ENCODE measurements around the gene NSMCE3.

Gene NSMCE3

GRCh38 chr15:29269485-29270168 is at the start of gene NSMCE3:
NSMCE3 (minus strand) TSS chr15:29269822; CDS start chr15:29269705, 117 bp downstream.
- DNase-seq (ENCODE audit: low spot score), result peak; percentile 59

DNA sequence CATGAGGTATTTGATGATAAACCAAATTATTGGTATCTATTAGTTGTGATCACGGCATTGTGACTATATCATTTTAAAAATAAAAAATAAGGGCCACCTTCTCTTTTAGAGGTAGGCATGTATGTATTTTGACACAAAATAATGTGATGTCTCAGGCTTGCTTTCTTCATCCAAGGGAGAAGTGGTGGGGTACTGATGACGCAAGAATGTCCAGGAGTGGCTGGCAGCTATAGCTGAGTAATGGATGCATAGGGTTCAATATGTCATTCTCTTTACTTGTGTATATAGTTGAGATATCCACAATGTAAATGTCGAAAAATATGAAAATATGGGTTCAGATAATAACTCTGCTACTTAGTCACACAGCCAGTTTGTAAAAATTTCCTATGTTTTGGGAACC is 46.8 kb upstream of the NSMCE3 start:
- DNase-seq (ENCODE audit: low spot score), result no peak

DNA sequence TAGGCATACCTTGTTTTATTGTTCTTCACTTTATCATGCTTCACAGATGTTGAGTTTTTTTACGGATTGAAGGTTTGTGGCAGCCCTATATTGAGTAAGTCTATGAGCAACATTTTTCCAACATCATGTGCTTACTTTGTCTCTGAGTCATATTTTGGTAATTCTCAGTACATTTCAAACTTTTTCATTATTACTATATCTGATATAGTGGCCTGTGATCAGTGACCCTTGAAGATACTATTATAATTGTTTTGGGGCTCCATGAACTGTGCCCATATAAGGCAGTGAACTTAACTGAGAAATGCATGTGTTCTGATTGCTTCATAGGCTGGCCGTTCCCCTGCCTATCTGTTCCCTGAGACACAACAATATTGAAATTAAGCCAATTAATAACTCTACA is 42.8 kb upstream of the NSMCE3 start:
- DNase-seq (ENCODE audit: low spot score), result no peak

DNA sequence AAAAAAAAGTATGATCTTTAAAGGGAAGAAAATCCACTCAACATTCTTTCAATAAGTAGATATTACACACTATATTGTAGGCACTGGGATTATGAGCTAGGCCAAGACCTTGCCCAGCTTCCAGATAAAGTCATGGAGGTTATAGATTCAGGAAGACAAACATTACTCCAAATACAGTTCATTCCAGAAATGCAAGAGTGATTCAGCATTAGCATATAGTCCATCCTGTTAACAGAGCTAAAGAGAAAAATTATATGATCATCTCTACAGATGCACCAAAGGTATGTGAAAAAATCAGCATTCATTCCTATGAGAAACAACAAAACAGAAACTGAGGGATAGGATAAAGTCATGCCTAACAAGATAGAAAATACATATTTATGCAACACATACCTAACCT is 42.1 kb upstream of the NSMCE3 start:
- DNase-seq (ENCODE audit: low spot score), result no peak

DNA sequence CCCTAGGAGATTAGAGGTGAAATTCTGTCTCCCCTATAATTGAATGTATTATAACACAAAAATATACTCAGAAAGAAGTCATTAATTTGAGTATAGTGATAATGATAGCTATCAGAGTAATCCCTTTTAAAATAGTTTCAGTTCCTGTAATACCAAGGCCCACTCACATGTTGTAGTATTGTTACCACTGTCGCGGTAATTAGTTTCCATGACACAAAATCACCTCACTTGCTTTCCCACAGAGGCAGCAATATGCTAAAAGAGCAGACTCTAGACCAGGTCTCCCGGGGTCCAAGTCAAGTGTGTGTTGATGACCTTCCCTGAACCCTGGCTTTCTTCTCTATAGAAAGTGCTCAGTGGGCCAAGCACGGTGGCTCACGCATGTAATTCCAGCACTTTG is 39.5 kb upstream of the NSMCE3 start:
- DNase-seq (ENCODE audit: low spot score), result no peak

DNA sequence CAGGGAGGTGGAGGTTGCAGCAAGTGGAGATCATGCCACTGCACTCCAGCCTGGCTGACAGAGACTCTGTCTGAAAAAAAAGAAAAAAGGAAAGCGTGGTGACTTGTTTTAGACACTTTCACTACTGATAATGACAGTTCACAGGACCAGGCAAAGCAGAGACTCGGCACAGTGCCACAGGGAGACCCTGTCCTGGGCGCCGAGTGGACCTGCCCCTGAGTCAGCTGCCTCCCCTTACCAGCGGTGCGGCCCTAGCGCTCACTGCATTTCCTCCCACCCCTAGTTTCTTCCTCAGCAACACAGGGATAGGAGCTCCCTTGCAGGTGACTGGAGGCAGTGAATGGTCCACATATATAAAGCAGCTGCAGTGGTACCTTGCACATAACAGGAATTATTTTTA is 38.7 kb upstream of the NSMCE3 start:
- DNase-seq (ENCODE audit: low spot score), result no peak

DNA sequence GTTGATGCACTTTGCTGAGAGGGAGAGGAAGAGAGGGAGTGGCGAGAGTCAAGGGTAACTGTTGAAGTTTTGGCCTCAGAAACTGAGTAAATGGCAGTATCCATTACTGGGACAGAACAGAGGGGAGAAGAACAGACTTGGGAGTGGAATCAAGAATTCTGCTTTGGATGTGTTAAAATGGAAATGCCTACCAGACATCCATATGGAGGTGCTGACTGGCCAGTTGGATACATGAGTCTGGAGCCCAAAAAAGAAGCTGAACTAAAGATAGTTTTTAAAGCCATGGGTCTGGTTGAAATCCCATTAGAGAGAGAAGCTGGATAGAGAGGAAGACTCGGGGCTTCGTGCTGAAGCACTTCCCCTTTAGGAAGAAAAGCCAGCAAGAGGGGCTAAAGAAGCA is 35.9 kb upstream of the NSMCE3 start:
- no peak for DNase-seq (ENCODE audit: low spot score)

GRCh38 chr15:29302871-29303270 is 33.2 kb upstream of the NSMCE3 start:
- DNase-seq (ENCODE audit: low spot score), result no peak

- no peak for DNase-seq (ENCODE audit: low spot score)
Observed at GRCh38 chr15:29299784-29300183, 30.2 kb upstream of the NSMCE3 start.

DNA sequence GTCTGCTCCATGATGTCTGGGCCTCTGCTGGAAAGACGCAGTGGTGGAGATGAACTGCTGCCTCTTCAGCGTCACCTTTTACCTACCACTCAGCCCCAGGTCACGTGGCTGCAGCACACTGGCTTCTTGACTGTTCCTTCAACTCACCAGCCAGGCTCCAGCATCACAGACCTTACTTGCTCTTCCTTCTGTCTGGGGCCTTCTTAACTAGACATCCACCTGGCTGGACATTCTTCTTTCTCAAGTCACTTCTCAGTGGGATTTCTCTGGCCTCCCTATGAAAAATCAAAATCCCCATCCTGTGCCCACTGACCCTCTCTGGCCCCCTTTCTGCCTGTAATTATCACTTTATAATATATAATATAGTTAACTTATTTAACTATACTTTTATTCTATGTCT is 29.7 kb upstream of the NSMCE3 start:
- DNase-seq (ENCODE audit: low spot score), result no peak

DNA sequence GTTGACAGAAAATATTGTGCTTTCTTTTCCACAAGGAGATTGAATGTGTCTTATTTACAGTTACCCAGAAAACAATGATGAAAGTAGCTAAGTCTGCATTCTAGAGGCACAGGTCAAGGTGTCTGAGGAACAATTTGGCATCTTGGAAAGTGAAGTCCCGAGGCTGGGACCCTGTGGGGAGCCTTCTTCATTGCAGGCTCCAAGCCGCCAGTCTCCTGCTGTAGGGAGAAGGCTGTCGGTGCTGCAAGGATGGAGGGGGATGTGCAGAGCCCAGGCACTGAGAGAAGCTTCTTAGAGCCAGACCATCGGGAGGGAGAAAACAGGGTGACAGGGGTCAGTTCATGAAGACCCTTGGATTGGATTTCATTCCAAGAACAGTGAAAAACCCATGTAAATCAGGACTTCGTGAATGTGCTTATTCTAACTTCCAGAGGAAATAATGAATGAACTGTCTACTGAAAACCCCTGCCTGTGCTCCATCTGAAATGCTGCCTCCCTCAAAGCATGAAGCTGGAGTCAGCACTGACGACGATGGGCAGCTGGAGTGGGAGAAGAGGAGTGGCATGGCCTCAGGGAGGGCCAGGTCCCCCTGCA is 25.2 kb upstream of the NSMCE3 start:
- no peak for DNase-seq (ENCODE audit: low spot score)

DNA sequence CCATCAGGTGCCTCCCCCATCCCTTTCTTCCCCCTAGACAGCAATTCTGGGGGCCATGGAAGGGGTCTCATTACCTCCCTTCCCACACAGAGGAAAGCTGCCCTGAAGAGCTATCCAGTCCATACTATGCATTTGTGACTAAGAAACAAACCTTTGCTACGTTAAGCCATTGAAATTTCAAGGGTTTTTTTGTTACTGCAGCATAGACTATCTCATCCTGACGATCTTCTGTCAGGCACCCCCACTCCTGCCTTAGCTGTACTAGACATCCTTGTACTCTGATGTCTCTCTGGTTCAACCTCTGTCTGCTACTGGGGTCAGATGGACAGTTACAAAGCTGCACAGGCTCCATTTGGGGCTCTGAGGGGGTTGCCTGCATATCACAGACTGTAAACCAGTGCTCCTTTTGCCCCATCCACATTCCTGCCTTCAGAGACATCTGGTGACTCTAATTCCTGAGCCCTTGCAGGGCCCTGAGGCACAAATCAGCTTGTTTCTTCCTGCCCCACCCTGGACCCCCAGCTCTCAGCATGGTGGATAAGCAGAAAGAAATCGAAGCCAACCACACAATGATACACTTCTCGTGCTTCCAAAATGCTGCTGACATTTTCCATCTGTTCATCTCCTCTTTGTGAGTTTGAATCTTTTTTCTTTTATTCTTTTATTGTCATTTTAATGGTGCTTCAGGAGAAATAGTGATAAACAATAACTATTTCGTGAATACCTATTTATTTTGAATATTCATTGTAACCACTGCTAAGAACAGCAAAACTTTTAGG is 21.6 kb upstream of the NSMCE3 start:
- no peak for DNase-seq (ENCODE audit: low spot score)

DNA sequence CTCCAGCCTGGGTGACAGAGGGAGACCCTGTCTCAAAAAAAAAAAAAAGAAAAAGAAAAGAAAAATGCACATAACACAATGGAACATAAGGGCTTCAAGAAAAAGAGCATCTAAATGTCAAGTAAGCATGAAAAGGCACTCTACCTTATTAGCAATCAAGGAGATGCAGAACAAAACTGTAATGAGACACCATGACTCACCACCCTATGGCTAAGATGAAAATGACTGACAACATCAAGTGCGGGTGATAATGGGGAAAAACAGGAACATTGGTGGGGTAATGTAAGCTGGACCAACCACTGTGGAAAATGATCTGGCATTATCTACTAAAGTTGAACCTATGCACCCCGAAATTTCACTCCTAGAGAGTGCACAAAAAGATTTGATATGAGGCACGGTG is 19.6 kb upstream of the NSMCE3 start:
- DNase-seq (ENCODE audit: low spot score), result no peak

DNA sequence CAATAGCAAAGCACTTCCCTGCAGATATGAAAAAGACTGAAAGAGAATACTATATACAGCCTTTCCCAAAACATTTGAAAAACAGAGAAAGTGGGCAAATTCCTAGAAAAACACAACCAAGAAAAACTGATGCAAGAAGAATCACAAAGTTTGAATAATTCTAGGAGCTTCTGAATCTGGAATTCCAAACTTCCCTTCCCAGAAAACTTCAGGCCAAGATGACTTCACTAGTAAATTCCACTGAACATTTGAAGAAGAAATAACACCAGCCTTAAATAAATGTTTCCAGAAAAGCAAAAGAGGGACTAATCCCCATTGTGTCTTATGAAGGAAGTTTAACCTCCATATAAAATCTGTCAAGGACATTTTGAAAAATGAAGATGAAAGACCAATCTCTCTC is 15.8 kb upstream of the NSMCE3 start:
- DNase-seq (ENCODE audit: low spot score), result no peak

DNA sequence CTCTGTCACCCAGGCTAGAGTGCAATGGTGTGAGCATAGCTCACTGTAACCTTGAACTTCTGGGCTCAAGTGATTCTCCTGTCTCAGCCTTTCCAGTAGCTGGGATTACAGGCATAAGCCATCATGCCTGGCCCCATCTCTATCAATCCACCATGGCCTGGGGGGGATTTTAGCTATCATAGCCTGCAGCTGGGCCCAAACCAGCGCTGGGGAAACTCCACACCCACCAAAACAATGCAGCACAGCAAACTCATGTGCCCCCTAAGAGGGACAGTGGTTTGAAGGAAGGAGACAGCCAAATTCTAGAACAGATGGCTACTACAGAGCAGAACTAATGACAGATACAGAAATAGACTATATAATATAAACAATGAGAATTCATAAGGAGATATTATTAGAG is 13.8 kb upstream of the NSMCE3 start:
- no peak for DNase-seq (ENCODE audit: low spot score)

- DNase-seq (ENCODE audit: low spot score), result no peak
Observed at GRCh38 chr15:29280514-29280913, 10.9 kb upstream of the NSMCE3 start.

DNA sequence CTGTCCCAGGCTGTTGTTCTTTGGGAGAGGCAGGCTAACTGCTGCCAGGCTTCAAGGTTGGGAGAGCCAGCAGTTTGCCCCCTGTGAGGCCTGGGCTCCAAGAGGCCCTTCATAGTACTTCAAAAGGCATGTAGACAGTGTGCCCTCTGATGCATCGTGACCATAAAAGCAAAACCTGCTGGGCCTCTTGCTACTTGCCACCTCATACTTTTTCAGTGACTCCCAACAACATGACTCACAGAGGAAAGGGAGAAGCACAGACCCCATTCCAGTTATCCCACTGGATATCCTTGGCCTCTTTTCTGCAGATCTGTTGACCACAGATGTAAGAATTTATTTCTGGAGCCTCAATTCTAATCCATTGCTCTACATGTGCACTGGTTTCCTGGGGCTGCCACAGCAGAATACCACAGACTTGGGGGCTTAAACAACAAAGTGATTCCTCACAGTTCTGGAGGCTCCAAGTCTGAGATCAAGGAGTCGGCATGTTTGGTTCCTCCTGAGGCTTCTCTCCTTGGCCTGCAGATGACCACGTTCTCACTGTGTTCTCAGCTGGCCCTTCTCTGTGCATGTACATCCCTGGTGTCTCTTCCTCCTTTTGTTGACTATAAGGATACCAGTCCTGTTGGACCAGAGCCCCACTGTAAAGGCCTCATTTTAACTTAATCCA is 8.9 kb upstream of the NSMCE3 start:
- no peak for DNase-seq (ENCODE audit: low spot score)

DNA sequence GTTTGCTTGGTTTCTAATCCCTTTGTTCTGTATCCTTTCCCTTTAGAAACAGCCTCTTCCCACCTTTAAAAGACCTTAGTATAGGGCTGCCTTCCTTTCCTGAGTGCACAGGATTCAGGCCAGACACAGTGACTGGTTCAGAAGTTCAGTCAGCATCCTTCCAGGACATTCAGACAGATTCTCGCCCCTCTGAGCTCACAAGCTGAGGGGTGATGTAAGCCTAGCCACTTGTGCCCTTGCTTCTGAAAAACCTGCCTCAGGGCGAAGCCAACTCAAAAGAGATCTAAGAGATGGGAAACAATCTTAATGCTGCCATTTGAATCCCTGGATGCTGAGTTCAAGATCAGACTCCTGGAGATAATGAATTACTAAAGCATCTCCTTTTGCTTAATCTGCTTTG is 6.7 kb upstream of the NSMCE3 start:
- no peak for DNase-seq (ENCODE audit: low spot score)

GRCh38 chr15:29275855-29276254 is 6.2 kb upstream of the NSMCE3 start:
- no peak for DNase-seq (ENCODE audit: low spot score)

DNA sequence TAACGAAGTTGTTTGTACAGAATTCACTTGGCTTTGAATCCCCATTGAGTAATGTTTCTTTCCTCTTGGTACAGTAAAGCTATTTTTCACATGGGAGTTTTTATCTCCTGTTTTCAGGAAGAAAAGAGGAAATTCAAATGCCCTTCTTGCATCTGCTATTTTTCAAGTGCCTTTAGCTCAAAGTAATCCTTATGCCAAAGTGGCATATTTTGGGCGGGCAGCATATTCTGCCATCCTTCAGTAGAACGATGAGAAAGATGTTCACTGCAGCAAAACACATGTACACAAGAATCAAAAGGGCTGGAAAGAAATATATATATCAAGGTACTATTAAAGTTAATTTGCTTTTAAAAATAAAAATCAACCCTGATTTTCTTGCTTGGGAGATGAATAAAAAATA is 5.3 kb upstream of the NSMCE3 start:
- DNase-seq (ENCODE audit: low spot score), result no peak

GRCh38 chr15:29272219-29272618 is 2.6 kb upstream of the NSMCE3 start:
- no peak for DNase-seq (ENCODE audit: low spot score)

- no peak for DNase-seq (ENCODE audit: low spot score)
Observed at GRCh38 chr15:29270976-29271375, 1.4 kb upstream of the NSMCE3 start.
